Subcutaneous abdominal adipose tissue (tissue), 5 donors: ENCODE results near the gene FLNC.
A peak's percentile ranks its signal among the peaks of the same experiment; 100 is the strongest.

ENCODE experiments used
- H3K27ac ChIP-seq: one replicate; pipeline ENCODE4 v1.7.0; 2013; ENCODE audit warnings: low read depth, mild to moderate bottlenecking, inconsistent platforms, low read length, moderate library complexity
- H3K27me3 ChIP-seq, 5 donors: one replicate each; pipeline ENCODE4 v1.7.0; 2013; ENCODE audit warnings: low read length in 5 of 5, inconsistent platforms in 1 of 5; ENCODE audit not compliant: control insufficient read depth in 5 of 5, insufficient read depth in 4 of 5
- H3K36me3 ChIP-seq, 5 donors: one replicate each; pipeline ENCODE4 v1.7.0; 2013; ENCODE audit warnings: low read length in 5 of 5; ENCODE audit not compliant: control insufficient read depth in 5 of 5, insufficient read depth in 5 of 5
- H3K4me1 ChIP-seq, 5 donors: one replicate each; pipeline ENCODE4 v1.7.0; 2013; ENCODE audit warnings: low read length in 5 of 5, mild to moderate bottlenecking in 3 of 5, moderate library complexity in 1 of 5; ENCODE audit not compliant: control insufficient read depth in 5 of 5, insufficient read depth in 5 of 5
- H3K4me3 ChIP-seq, 5 donors: one replicate each; pipeline ENCODE4 v1.7.0; 2013; ENCODE audit warnings: low read length in 5 of 5, low read depth in 1 of 5
- H3K9ac ChIP-seq, 5 donors: one replicate each; pipeline ENCODE4 v1.7.0; 2013; ENCODE audit warnings: low read length in 5 of 5, mild to moderate bottlenecking in 4 of 5, moderate library complexity in 3 of 5
- H3K9me3 ChIP-seq, 5 donors: one replicate each; pipeline ENCODE4 v1.7.0; 2013; ENCODE audit warnings: low read length in 5 of 5; ENCODE audit not compliant: control insufficient read depth in 5 of 5
- donor health status: healthy.
- donor health status: healthy.
- donor health status: healthy.
- donor health status: healthy.
- donor health status: healthy.

Gene FLNC

DNA sequence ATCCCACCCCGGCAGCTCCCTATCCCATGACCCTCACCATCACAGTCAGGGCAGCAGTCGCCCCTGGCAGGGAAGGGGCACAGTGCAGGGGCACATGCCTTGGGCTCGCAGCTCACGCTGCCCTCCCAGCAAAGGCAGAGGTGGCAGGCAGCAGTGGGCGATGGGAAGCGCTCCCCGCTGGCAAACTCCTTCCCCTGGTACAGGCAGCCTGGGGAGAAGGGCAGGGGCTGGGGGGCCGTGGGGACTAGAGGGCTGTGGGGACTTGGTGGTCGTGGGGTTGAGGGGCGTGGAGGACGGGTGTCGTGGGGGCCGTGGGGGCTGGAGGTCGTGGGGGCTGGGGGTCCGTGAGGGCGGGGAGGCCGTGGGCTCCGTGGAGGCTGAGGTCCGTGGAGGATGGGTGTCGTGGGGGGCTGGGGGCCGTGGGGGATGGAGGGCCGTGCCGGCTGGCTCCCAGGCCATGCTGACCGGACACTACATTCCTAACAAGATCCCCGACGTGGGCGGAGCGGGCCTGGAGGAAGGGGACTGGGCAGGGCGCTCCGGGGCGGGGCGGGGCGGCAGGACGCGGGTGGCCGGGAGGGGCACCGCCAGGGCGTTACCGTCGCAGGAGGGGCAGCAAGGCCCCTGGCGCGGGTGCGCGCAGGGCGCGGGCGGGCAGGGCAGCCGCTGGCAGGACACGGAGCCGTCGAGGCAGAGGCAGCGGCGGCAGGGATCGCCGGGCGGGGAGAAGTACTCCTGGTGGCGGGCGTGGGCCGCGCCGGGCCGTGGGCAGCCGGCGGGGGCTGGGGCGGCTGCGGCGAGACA is 60.3 kb downstream of the FLNC start:
- Histone ChIP-seq H3K9ac (no peak overlapping the region), H3K36me3 (no peaks in the 10 kb centered on the region), H3K4me1 (no peaks in the 10 kb centered on the region), H3K4me3 (peak overlapping the region in 3 of 5 donors; percentile 2 to 52 (median 34)), H3K9me3 (no peaks in the 10 kb centered on the region), H3K27me3 (peaks cover 0 to 19% (median 5%) of the 10 kb centered on the region in 5 donors), H3K27ac (no peak overlapping the region)

DNA sequence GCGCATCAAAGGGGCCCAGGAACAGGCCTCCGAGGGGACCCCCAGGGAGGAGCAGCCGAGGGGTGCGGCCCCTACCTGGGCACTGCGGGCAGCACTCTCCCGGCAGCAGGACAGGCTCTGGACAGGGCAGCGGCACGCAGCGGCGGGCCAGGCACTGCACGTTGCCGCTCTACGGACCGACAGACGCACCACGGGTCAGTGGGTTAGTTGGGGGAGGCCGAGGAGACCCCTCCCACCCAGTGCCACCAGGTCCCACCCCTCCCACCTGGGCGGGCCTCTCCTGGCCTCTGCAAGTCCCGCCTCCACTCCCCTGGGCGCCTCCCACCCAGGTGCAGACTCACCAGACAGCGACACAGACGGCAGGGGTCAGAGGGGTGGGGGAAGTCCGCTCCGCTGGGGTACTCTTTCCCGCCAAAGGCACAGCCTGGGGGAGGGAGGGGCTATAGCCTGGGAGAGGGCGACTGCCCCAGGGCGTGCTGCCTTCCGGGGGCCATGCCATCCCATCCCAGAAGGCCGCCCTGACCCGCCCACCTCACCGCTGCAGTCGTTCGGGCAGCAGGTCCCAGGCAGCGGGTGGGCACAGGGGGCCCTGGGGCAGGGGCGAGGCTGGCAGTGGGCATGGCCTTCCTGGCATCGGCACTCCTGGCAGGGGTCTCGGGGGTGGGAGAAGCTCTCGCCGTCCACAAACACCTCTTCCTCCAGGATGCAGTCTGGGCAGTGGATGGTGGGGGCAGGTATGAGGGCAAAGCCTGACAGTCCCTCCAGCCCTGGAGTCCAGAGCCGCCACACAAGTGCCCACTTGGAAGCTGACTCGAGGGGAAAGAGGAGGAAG is 61.1 kb downstream of the FLNC start:
- no peak overlapping the region for H3K9ac ChIP-seq
- H3K4me3 ChIP-seq: peak overlapping the region in 3 of 5 donors; percentile 2 to 52 (median 34)

DNA sequence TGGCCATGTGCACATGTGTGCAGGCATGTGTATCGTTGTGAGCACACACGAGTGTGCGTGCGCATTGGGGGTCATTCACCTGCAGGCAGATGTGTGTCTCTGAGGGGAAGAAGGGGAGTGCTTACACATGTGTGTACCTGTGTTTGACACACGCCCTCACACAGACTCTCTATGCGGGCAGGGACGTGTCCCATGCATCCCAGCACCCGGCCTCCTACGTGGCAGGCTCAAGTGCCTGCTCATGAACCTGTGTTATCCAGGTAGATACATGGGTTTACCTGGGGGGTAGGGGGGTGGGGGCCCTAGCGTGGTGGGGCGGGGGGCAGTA is 61.7 kb downstream of the FLNC start:
- Histone ChIP-seq H3K9ac (no peak overlapping the region), H3K27me3 (peaks cover 0 to 10% (median 5%) of the 10 kb centered on the region in 5 donors)

More for the DNA sequence above, 61.1 kb downstream of the FLNC start:
- no peaks in the 10 kb centered on the region for H3K4me1 ChIP-seq
- no peaks in the 10 kb centered on the region for H3K36me3 ChIP-seq
- H3K9me3 ChIP-seq: no peaks in the 10 kb centered on the region
- H3K27me3 ChIP-seq: peaks cover 0 to 13% (median 5%) of the 10 kb centered on the region in 5 donors
- no peak overlapping the region for H3K27ac ChIP-seq

DNA sequence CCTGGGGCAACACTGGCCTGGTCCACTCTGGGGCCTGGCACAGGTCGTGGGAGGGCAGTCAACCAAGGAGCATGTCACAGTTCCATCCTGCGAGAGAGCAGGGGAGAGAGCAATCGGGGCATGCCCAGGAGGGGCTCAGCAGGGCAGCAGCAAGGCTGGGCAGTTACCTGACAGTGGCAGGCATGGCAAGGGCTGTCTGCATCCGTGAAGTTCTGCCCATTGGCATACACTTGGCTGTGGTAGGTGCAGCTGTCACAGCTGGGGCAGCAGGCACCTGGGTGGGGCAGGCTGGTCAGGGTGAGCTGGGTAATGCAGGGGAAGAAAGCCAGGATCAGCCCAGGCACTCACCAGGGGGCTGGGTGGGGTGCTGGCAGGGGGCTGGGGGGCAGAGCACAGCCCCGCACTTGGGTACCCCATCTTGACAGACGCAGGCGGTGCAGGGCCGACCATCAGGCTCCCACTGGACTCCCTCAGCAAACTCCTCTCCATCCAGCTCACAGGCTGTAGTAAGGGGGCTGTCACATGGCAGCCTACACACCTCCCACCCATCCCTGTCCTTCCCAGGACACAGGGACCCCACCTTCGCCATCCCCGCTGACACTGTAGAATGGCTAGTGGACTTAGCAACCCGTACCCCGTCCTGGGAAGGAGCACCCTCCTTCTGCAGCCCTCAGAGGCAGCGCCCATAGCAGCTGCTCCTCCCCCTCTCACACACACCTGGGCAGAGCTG is 62.5 kb downstream of the FLNC start:
- H3K27me3 ChIP-seq: peaks cover 0 to 10% (median 5%) of the 10 kb centered on the region in 5 donors
- no peak overlapping the region for H3K9ac ChIP-seq
- no peak overlapping the region for H3K4me3 ChIP-seq
- no peak overlapping the region for H3K27ac ChIP-seq
- H3K4me1 ChIP-seq: no peaks in the 10 kb centered on the region
- H3K9me3 ChIP-seq: no peaks in the 10 kb centered on the region
- no peaks in the 10 kb centered on the region for H3K36me3 ChIP-seq

More for the DNA sequence above, 61.7 kb downstream of the FLNC start:
- Histone ChIP-seq H3K9me3 (no peaks in the 10 kb centered on the region), H3K4me1 (no peaks in the 10 kb centered on the region), H3K27ac (no peak overlapping the region), H3K36me3 (no peaks in the 10 kb centered on the region), H3K4me3 (no peak overlapping the region)

DNA sequence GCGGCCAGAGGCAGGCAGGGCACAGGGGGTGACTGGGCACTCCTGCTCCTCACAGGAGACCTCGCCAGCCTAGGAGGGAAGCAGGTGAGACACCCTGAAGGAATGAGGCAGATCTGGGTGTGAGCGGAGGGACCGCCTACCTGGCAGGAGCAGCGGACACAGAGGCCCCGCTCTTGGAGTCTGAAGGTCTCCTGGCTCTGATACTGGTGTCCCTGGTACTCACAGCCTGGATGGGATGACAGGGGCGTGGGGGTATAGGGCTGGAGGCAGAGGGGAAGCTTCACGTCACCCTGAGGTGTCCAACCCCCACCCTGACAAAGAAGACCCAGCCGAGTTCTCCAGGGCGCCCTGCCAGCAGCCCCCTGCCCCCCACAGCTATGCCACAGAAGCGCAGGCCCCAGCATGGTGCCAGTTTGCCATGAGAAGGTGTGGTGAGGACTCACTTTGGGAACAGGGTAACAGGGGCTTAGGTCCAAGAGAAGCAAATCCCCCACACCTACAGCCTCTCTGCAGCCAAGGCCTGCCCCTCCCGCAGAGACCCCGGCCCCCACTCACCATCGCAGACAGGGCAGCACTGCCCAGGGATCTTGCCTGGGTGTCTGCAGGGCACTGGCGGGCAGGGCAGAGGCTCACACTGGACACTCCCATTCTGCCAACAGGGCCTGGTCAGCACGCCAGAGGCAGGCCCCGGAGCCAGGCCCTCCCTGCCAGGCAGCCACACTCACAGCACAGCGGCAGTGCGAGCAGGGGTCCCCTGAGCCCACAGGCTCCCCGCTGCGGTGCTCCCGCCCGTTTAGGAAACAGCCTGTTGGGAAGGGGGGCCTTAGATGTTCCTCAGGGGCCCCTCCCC is 63.3 kb downstream of the FLNC start:
- Histone ChIP-seq H3K9me3 (no peaks in the 10 kb centered on the region), H3K4me1 (no peaks in the 10 kb centered on the region), H3K4me3 (no peak overlapping the region)

DNA sequence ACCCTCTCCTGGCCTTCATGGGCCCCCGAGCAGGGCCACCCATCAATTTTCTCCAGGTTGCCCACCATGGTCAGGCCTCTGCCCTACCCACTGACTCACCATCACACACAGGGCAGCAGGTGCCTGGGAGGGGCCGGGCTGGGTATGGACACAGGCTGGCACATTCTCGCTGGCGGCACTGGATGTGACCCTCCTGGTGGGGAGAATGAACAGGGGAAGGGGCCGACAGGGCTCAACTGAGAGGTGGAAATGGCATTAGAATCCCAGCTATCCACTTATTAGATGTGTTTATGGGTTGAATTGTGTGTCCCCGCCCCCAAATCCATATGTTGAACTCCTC is 63.9 kb downstream of the FLNC start:
- Histone ChIP-seq H3K27ac (no peak overlapping the region), H3K4me1 (no peaks in the 10 kb centered on the region), H3K36me3 (no peaks in the 10 kb centered on the region), H3K27me3 (peaks cover 0 to 10% (median 5%) of the 10 kb centered on the region in 5 donors), H3K4me3 (no peak overlapping the region), H3K9me3 (peaks cover 0 to under 1% (median 0%) of the 10 kb centered on the region in 5 donors), H3K9ac (no peak overlapping the region)

More for the DNA sequence above, 63.3 kb downstream of the FLNC start:
- H3K9ac ChIP-seq: no peak overlapping the region
- no peaks in the 10 kb centered on the region for H3K36me3 ChIP-seq
- peaks cover 0 to 10% (median 5%) of the 10 kb centered on the region in 5 donors for H3K27me3 ChIP-seq
- no peak overlapping the region for H3K27ac ChIP-seq

DNA sequence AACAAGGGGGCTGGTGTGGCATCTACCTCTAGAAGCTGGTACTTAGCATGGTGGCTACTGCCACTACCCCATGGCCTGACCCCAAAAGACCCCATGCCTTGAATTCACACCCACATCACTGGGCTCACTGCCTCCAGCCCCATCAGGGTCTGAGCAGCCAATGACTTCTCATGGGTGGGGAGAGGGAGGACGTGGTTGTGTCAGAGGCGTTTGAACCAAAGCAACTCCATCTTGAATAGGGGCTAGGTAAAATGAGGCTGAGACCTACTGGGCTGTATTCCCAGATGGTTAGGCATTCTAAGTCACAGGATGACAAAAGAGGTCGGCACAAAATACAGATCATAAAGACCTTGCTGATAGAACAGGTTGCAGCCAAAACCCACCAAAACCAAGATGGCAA is 65.1 kb downstream of the FLNC start:
- Histone ChIP-seq H3K9ac (no peak overlapping the region), H3K27ac (no peak overlapping the region), H3K4me1 (no peaks in the 10 kb centered on the region), H3K36me3 (no peaks in the 10 kb centered on the region), H3K9me3 (peaks cover 0 to 7% (median 3%) of the 10 kb centered on the region in 5 donors), H3K27me3 (peaks cover 0 to 8% (median 5%) of the 10 kb centered on the region in 5 donors), H3K4me3 (no peak overlapping the region)

DNA sequence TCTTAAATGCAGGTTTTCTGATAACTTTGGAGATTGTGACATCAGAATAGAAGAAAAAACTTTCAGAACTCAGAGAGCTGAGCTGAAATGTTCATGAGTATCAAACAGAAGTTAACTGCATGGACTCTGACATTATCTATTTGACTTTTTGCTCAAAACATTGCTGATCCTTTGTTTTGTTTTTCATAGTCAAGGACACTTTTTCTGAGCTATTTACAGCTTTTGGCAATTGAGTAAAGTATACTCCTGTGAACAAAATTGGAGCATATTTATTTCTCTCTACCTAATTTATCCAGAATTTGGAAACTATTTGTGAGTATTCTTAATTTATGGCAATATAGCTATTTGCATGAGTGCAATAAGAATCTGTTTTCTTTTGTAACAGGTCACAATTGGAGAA is 69.2 kb downstream of the FLNC start:
- Histone ChIP-seq H3K9ac (no peak overlapping the region), H3K4me3 (no peak overlapping the region), H3K36me3 (no peaks in the 10 kb centered on the region), H3K9me3 (peaks cover 0 to 7% (median 3%) of the 10 kb centered on the region in 5 donors), H3K4me1 (no peaks in the 10 kb centered on the region), H3K27ac (no peak overlapping the region), H3K27me3 (no peaks in the 10 kb centered on the region)

DNA sequence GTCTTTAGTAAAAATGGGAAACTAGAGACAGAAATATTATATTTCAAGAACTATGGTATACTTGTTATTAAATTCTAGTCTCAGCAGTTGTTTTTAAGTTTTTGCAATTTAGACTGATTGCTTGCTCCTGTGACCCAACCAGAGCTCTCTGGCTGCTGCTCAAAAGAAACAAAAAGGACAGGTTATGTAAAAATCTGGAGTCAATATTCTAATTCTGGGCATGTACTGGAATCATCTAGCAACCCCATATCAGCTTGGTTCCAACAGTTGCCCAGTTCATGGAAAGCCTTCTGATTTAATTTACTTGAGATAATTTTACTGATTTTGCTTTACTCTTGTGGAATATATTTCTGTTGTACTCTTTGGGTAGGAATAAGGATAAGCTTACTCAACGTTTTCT is 70.0 kb downstream of the FLNC start:
- no peak overlapping the region for H3K4me3 ChIP-seq
- no peak overlapping the region for H3K27ac ChIP-seq
- H3K36me3 ChIP-seq: no peaks in the 10 kb centered on the region
- H3K9ac ChIP-seq: no peak overlapping the region
- H3K4me1 ChIP-seq: no peaks in the 10 kb centered on the region
- H3K27me3 ChIP-seq: no peaks in the 10 kb centered on the region
- H3K9me3 ChIP-seq: peaks cover 0 to 7% (median 3%) of the 10 kb centered on the region in 5 donors
